Ishikawa (cell line): Measurements from ENCODE around the gene BORCS8.

Experiments used
- CEBPB ChIP-seq: IDR thresholded peaks from 2 replicates; pipeline ENCODE4 v1.6.1; 2012
- CREB1 ChIP-seq: IDR thresholded peaks from 2 replicates; pipeline ENCODE4 v1.6.1; 2012; ENCODE audit warnings: low read depth
- EGR1 ChIP-seq: IDR thresholded peaks from 2 replicates; pipeline ENCODE4 v1.6.1; 2012
- EP300 ChIP-seq: IDR thresholded peaks from 2 replicates; pipeline ENCODE4 v1.6.1; 2012; ENCODE audit warnings: borderline replicate concordance
- FOXM1 ChIP-seq: IDR thresholded peaks from 2 replicates; pipeline ENCODE4 v1.6.1; 2012; ENCODE audit warnings: low read depth, borderline replicate concordance
- NFIC ChIP-seq: IDR thresholded peaks from 2 replicates; pipeline ENCODE4 v1.6.1; 2012
- RAD21 ChIP-seq: IDR thresholded peaks from 2 replicates; pipeline ENCODE4 v1.6.1; 2012; ENCODE audit warnings: low read depth
- TAF1 ChIP-seq: IDR thresholded peaks from 2 replicates; pipeline ENCODE4 v1.6.1; 2012; ENCODE audit warnings: low read depth, mild to moderate bottlenecking
- TCF12 ChIP-seq: IDR thresholded peaks from 2 replicates; pipeline ENCODE4 v1.6.1; 2012; ENCODE audit warnings: low read depth
- TEAD4 ChIP-seq: IDR thresholded peaks from 2 replicates; pipeline ENCODE4 v1.6.1; 2012
- USF1 ChIP-seq: IDR thresholded peaks from 2 replicates; pipeline ENCODE4 v1.6.1; 2012
- YY1 ChIP-seq: IDR thresholded peaks from 2 replicates; pipeline ENCODE4 v1.6.1; 2012; ENCODE audit warnings: low read depth
- ZBTB7A ChIP-seq: IDR thresholded peaks from 2 replicates; pipeline ENCODE4 v1.6.1; 2012; ENCODE audit warnings: low read depth
- TF ChIP-seq, protein P1 (sequence below): IDR thresholded peaks from 2 replicates; pipeline ENCODE4 v1.6.1; 2012
- TF ChIP-seq, protein P2 (sequence below): IDR thresholded peaks from 2 replicates; pipeline ENCODE4 v1.6.1; 2012; ENCODE audit warnings: low read depth, mild to moderate bottlenecking

Gene BORCS8

DNA sequence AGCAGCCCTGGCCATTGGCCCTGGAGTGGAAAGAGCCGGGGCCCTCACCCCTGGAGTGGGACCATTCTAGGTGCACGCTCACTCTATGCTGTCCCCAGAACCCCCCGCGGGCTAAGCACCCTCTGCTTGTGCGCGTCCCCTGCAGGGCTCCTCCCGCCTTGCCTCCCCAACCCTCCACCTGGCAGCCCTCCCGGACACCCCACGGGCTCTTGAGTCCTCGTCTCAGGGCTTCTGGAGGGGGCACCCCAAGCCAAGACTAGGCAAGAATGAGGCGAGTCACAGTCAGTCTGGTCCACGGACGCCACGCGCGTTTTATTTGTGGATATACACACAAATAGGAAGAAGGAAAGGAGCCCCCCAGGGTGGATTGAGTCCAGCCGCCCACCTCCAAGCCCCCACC, 46.7 kb downstream of the BORCS8 start:
- TF ChIP-seq FOXM1 (no peak), NFIC (no peak), TEAD4 (no peak), YY1 (no peak), TAF1 (no peak)
- TF ChIP-seq, protein P1, sequence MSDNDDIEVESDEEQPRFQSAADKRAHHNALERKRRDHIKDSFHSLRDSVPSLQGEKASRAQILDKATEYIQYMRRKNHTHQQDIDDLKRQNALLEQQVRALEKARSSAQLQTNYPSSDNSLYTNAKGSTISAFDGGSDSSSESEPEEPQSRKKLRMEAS = no peak

GRCh38 chr19:19142347-19142746, 49.6 kb downstream of the BORCS8 start:
- TF ChIP-seq EP300 (no peak), CREB1 (no peak), FOXM1 (no peak), RAD21 (no peak), USF1 (no peak), TCF12 (no peak), NFIC (no peak), TAF1 (no peak), TEAD4 (no peak), CEBPB (no peak), ZBTB7A (no peak), EGR1 (no peak), YY1 (no peak)
- TF ChIP-seq, protein P2, sequence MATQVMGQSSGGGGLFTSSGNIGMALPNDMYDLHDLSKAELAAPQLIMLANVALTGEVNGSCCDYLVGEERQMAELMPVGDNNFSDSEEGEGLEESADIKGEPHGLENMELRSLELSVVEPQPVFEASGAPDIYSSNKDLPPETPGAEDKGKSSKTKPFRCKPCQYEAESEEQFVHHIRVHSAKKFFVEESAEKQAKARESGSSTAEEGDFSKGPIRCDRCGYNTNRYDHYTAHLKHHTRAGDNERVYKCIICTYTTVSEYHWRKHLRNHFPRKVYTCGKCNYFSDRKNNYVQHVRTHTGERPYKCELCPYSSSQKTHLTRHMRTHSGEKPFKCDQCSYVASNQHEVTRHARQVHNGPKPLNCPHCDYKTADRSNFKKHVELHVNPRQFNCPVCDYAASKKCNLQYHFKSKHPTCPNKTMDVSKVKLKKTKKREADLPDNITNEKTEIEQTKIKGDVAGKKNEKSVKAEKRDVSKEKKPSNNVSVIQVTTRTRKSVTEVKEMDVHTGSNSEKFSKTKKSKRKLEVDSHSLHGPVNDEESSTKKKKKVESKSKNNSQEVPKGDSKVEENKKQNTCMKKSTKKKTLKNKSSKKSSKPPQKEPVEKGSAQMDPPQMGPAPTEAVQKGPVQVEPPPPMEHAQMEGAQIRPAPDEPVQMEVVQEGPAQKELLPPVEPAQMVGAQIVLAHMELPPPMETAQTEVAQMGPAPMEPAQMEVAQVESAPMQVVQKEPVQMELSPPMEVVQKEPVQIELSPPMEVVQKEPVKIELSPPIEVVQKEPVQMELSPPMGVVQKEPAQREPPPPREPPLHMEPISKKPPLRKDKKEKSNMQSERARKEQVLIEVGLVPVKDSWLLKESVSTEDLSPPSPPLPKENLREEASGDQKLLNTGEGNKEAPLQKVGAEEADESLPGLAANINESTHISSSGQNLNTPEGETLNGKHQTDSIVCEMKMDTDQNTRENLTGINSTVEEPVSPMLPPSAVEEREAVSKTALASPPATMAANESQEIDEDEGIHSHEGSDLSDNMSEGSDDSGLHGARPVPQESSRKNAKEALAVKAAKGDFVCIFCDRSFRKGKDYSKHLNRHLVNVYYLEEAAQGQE = no peak

DNA sequence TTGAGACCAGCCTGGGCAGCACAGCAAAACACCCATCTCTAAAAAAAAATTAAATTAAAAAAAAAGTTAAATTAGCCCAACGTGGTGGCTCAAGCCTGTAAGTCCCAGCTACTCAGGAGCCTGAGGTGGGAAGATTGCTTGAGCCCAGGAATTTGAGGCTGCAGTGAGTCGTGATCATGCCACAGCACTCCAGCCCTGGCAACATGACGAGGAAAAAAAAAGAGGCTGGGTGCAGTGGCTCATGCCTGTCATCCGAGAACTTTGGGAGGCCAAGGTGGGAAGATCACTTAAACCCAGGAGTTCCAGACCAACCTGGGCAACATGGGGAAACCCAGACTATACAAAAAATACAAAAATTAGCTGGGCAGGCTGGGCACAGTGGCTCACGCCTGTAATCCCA, 51.5 kb downstream of the BORCS8 start:
- no peak for TF ChIP-seq TAF1
- no peak for TF ChIP-seq TCF12
- TF ChIP-seq, protein P1 = no peak
- TF ChIP-seq FOXM1 = no peak
- TF ChIP-seq USF1 = no peak
- TF ChIP-seq RAD21 = no peak
- no peak for TF ChIP-seq YY1
- no peak for TF ChIP-seq NFIC
- TF ChIP-seq CREB1 = no peak
- TF ChIP-seq ZBTB7A = no peak
- TF ChIP-seq, protein P2 = no peak
- no peak for TF ChIP-seq EP300
- TF ChIP-seq TEAD4 = no peak
- TF ChIP-seq EGR1 = no peak
- TF ChIP-seq CEBPB = no peak

- no peak for TF ChIP-seq ZBTB7A
These were observed 52.1 kb downstream of the BORCS8 start for GRCh38 chr19:19139876-19140229.

DNA sequence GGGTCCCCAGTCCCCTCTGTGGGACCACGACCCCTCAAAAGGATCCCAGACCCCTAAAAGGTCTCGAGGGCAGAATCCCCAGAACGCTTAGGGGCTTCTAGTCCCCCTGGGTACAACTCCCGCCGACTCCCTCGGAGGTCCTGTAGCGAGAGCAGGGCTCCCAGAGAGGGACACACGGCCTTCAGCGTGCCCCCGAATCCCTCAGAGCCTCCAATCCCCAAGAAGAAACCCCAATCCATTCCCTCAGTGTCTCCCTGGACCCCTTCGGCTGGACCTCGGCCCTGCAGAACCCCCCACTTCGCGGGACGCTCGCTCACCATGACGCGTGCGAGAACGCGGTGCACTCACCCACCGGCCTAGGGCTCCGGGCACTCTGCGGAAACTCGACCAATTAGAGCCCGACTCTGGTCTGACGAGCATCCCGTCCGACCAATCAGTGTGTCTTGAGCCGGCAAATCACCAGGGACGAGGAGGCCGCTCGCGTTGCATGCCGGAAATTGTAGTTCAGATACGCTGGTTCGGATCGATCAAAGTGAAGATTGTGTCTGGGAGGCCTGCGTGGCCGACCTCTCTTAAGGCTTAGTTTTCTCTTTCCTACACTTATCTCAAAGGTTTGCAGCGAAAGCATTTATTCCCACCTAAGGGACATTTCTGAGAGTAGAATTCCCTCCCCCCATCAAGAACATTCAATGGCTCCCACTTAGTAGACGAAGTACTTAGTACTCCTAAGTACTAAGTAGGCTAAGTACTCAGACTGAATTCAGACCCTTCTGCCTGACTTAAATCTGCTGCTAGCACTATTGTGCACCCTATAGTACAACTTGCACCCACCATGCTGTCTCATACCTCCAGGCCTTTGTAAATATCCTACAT, 53.6 kb downstream of the BORCS8 start, which contains the start of gene TMEM161A:
TMEM161A (minus strand) TSS at position 370 of the 873 bp plus-strand sequence; CDS start at position 320, 50 bp downstream.
- TF ChIP-seq CREB1 (peak; percentile 45; the same call in 1 of the 2 replicates), TAF1 (peak; percentile 61), YY1 (peak; percentile 47; the same call in 1 of the 2 replicates), FOXM1 (no peak), ZBTB7A (peak; percentile 80)
- TF ChIP-seq, protein P1 = peak; percentile 97

DNA sequence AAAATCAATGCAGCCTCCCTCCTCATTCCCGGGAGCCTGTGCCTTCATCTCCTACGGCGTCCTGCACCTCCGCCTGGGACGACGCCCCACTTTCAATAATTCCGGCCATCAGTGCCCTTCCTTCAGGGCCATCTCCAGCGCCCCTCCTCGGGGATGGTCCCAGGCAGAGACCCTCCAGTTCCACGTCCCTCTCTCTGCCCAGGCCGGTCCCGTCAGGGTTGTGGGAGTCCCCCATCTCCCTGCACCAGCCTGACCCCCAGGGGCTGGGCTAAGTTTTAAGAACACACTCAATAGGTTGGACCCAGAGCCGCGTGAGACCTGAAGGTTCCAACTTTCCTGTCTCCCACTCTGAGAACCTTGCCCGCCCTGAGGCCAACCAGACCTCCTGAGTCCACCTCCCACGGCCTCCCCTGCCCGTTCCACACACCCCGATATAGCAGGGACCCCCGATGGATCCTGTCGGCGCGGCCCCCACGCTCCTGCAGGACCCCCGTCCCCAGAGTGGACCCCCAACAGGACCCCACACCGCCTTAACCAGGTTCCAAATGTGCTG, 54.3 kb downstream of the BORCS8 start:
- TF ChIP-seq YY1 = no peak
- TF ChIP-seq, protein P2 = no peak
- TF ChIP-seq NFIC = no peak
- no peak for TF ChIP-seq CREB1
- TF ChIP-seq EGR1 = no peak
- TF ChIP-seq TCF12 = no peak
- TF ChIP-seq EP300 = no peak
- TF ChIP-seq TEAD4 = no peak
- TF ChIP-seq, protein P1 = no peak
- TF ChIP-seq USF1 = no peak
- TF ChIP-seq CEBPB = no peak
- TF ChIP-seq ZBTB7A = no peak; the same call in 1 of the 2 replicates
- no peak for TF ChIP-seq RAD21
- TF ChIP-seq FOXM1 = no peak
- TF ChIP-seq TAF1 = no peak
